Heart right ventricle (tissue), 16 donors: ENCODE measurements around the gene BIRC2. TPM values are rescaled to one million over a fixed set of nuclear protein-coding genes. Genes with fewer than 3 reads are reported as not detected.

Source experiments
- ATAC-seq, 8 donors: fragments of 200-7000 bp; cut with Tn5 transposase; one replicate each; pipeline ENCODE4 v1.9.1; 2020; ENCODE audit warnings: mild to moderate bottlenecking in 8 of 8, moderate library complexity in 8 of 8, moderate number of reproducible peaks in 1 of 8
- DNase-seq, 2 donors: peaks; one replicate each; pipeline ENCODE4 v3.0.0-alpha.2; 2020
- H3K27ac ChIP-seq, 10 donors: fragments of 200-600 bp; sonication (generic) in 2 of 10; one replicate each; pipeline versions ENCODE4 v1.5.0 to v1.8.0; 2020 to 2022; ENCODE audit warnings: mild to moderate bottlenecking in 3 of 10
- H3K27me3 ChIP-seq, 7 donors: fragments of 200-600 bp; one replicate each; pipeline ENCODE4 v1.8.0; 2021 to 2022; ENCODE audit warnings: mild to moderate bottlenecking in 2 of 7
- H3K36me3 ChIP-seq, 9 donors: fragments of 200-600 bp; sonication (generic) in 1 of 9; one replicate each; pipeline versions ENCODE4 v1.5.0 to v1.8.0; 2020 to 2022; ENCODE audit warnings: mild to moderate bottlenecking in 2 of 9
- H3K4me1 ChIP-seq, 9 donors: fragments of 200-600 bp; sonication (generic) in 1 of 9; one replicate each; pipeline versions ENCODE4 v1.5.0 to v1.8.0; 2020 to 2022; ENCODE audit warnings: mild to moderate bottlenecking in 4 of 9
- H3K4me3 ChIP-seq, 10 donors: fragments of 200-600 bp; sonication (generic) in 2 of 10; one replicate each; pipeline versions ENCODE4 v1.5.0 to v1.8.0; 2020 to 2022; ENCODE audit warnings: mild to moderate bottlenecking in 7 of 10, moderate library complexity in 2 of 10
- H3K9me3 ChIP-seq, 11 donors: fragments of 200-600 bp in 10 of 11; sonication (generic) in 2 of 11; one replicate each; pipeline versions ENCODE4 v1.5.0 to v1.8.0; 2013 to 2022; ENCODE audit warnings: mild to moderate bottlenecking in 2 of 11, control low read depth in 1 of 11, moderate library complexity in 1 of 11
- CTCF ChIP-seq, 9 donors: fragments of 200-600 bp; sonication (generic) in 2 of 9; IDR thresholded peaks; one replicate each; pipeline versions ENCODE4 v1.5.0 to v1.8.0; 2021 to 2022; ENCODE audit warnings: antibody characterized with exemption in 9 of 9, mild to moderate bottlenecking in 5 of 9, moderate library complexity in 1 of 9
- WGBS, 2 donors: extraction: QIAGEN DNeasy Blood & Tissue Kit; methylation state at CpG; one replicate each; pipeline ENCODE4 v1.1.7; 2013; ENCODE audit warnings: inconsistent platforms in 1 of 2; 5-methylcytosine and 5-hydroxymethylcytosine counted together
- intact Hi-C, 10 donors: fragments of 100-400 bp; cut with DNase I; formaldehyde crosslinking; loops; one replicate each; pipeline versions ENCODE4 v1.11.1 to v1.14.2; 2022
- polyA plus RNA-seq, 2 donors: library from polyadenylated mRNA; stranded (reverse); fragments of 200-250 nt; gene quantifications; one replicate each; pipeline ENCODE4 v1.2.3, GENCODE V29; 2013
- total RNA-seq, 10 donors: library from RNA; stranded (reverse); fragmentation: NEBNext Ultra II Directional in 3 of 10; extraction: Animal tissue kit (Norgen Biotek cat#: 25700) in 3 of 10; gene quantifications; one replicate each; pipeline versions ENCODE4 v1.2.1 to v1.2.4, GENCODE V29; 2021 to 2023
- donor health status: Arrhythmogenic right ventricular cardiomyopathy.
- donor health status: ischemic (EF 13 %, LVEDD 7.1; RV severe dilation, severe dysfunction).
- donor health status: healthy with polysubstance abuse.
- donor health status: DM: no; HTN: yes; CAD: no.
- donor health status: DM: no; HTN: no; CAD: no.
- donor health status: ischemic (EF 25% LVEDD 6.9; RV normal size, moderate dysfunction).
- donor health status: ischemic (EF 25% LVEDD 5.7; RV mildly dilated, moderate dysfunction).
- donor health status: healthy.
- donor health status: DM: yes; HTN: yes; CAD: no.
- donor health status: Ischemic cardiomyopathy.
- donor health status: ischemic (EF 35%, LVEDD 5.7; RV mildly dilated, moderate dysfunction).
- donor health status: nonischemic (EF 11% LVEDD 7.7; RV severe dilation, severe dysfunction).
- donor health status: DM: yes; HTN: yes; CAD: no.
- donor health status: PGD.
- donor health status: ischemic (EF 29% LVEDD 5.4; RV normal size, mild dysfunction).
- donor health status: nonischemic (EF 23%, LVEDD 6.1; RV moderate dilation, normal function).

BIRC2 gene
- total and polyA plus RNA-seq, 12 donors = 20.2 to 39.7 (median 28.0) TPM

- no peaks in the 10 kb centered on the region for H3K9me3 ChIP-seq
- DNase-seq (no peak), ATAC-seq (no peak)
- intact Hi-C loops = no loop called here
- peak in 3 of 9 donors; percentile 13 to 16 (median 16) for TF ChIP-seq CTCF (IDR thresholded peaks at IDR 0.05)
- peaks cover 0 to 49% (median 15%) of the 10 kb centered on the region in 9 donors for H3K4me1 ChIP-seq
- H3K4me3 ChIP-seq = no peak overlapping the region
- H3K36me3 ChIP-seq = no peaks in the 10 kb centered on the region
- H3K27me3 ChIP-seq = no peaks in the 10 kb centered on the region
- WGBS, 2 donors = 90 to 91% methylated on average over 25 of the region's 25 CpGs
- no peak overlapping the region for H3K27ac ChIP-seq
These were observed 37.1 kb upstream of the BIRC2 start for GRCh38 chr11:102309621-102310541.

GRCh38 chr11:102312667-102313066 is 34.3 kb upstream of the BIRC2 start:
- ATAC-seq = no peak
- no peaks in the 10 kb centered on the region for H3K27me3 ChIP-seq
- peak overlapping the region in 7 of 10 donors; percentile 2 to 46 (median 35) for H3K4me3 ChIP-seq
- no peak for TF ChIP-seq CTCF (IDR thresholded peaks at IDR 0.05)
- H3K27ac ChIP-seq = peak overlapping the region; percentile 5 to 87 (median 70)
- H3K36me3 ChIP-seq = no peaks in the 10 kb centered on the region
- H3K9me3 ChIP-seq = no peaks in the 10 kb centered on the region
- intact Hi-C loops = no loop called here
- peaks cover 0 to 36% (median 7%) of the 10 kb centered on the region in 9 donors for H3K4me1 ChIP-seq
- DNase-seq = no peak
- WGBS, 2 donors = 50 to 64% methylated on average over 2 of the region's 2 CpGs

GRCh38 chr11:102313238-102313940 is 33.6 kb upstream of the BIRC2 start:
- no peak for TF ChIP-seq CTCF (IDR thresholded peaks at IDR 0.05)
- no peaks in the 10 kb centered on the region for H3K9me3 ChIP-seq
- ATAC-seq (no peak), DNase-seq (no peak)
- H3K4me3 ChIP-seq = peak overlapping the region in 7 of 10 donors; percentile 2 to 46 (median 35)
- no peaks in the 10 kb centered on the region for H3K36me3 ChIP-seq
- intact Hi-C loops = no loop called here
- peaks cover 0 to 40% (median 14%) of the 10 kb centered on the region in 9 donors for H3K4me1 ChIP-seq
- H3K27ac ChIP-seq = peak overlapping the region; percentile 5 to 87 (median 70)
- 59 to 73% methylated on average over 4 of the region's 4 CpGs for WGBS, 2 donors
- no peaks in the 10 kb centered on the region for H3K27me3 ChIP-seq

- Histone ChIP-seq H3K9me3 (no peaks in the 10 kb centered on the region), H3K4me3 (no peak overlapping the region), H3K4me1 (peaks cover 0 to 50% (median 16%) of the 10 kb centered on the region in 9 donors), H3K27me3 (no peaks in the 10 kb centered on the region), H3K27ac (peak overlapping the region in 1 of 10 donors; percentile 87), H3K36me3 (no peaks in the 10 kb centered on the region)
- ATAC-seq (no peak), DNase-seq (no peak)
- intact Hi-C loops = no loop called here
- TF ChIP-seq CTCF (IDR thresholded peaks at IDR 0.05) = no peak
- 92% methylated on average over 2 of the region's 2 CpGs for WGBS, 2 donors
These were observed 32.2 kb upstream of the BIRC2 start for GRCh38 chr11:102314784-102315183.
